CD14-positive monocyte (primary cell): Measurements from ENCODE around the gene ZNF555. TPM values are rescaled to one million over a fixed set of nuclear protein-coding genes. Genes with fewer than 3 reads are reported as not detected.

Experiments
- DNase-seq, 3 donors: peaks; one replicate each; pipeline ENCODE4 v3.0.0-alpha.2; 2011 to 2022
- H2AFZ ChIP-seq: 2 replicates; pipeline ENCODE4 v1.6.0; 2012; ENCODE audit warnings: mild to moderate bottlenecking, low read depth, low read length, inconsistent platforms; ENCODE audit not compliant: insufficient read depth, poor library complexity, severe bottlenecking
- H3K27ac ChIP-seq, 2 donors: 1 replicate in 1 of 2; 2 replicates in 1 of 2; pipeline ENCODE4 v1.5.1; 2012 to 2013; ENCODE audit warnings: low read length in 2 of 2, control low read depth in 1 of 2, inconsistent platforms in 1 of 2, low read depth in 1 of 2, mild to moderate bottlenecking in 1 of 2
- H3K27me3 ChIP-seq, 2 donors: one replicate each; pipeline versions ENCODE4 v1.6.0 to v1.6.1; 2011 to 2013; ENCODE audit warnings: low read length in 2 of 2; ENCODE audit not compliant: control insufficient read depth in 2 of 2, insufficient read depth in 2 of 2
- H3K36me3 ChIP-seq, 2 donors: replicated peaks in 1 of 2; 1 replicate in 1 of 2; 2 replicates in 1 of 2; pipeline versions ENCODE4 v1.5.1 to v1.6.1; 2012 to 2013; ENCODE audit warnings: low read length in 2 of 2, control low read depth in 1 of 2, inconsistent platforms in 1 of 2, mild to moderate bottlenecking in 1 of 2; ENCODE audit not compliant: insufficient read depth in 2 of 2, control insufficient read depth in 1 of 2
- H3K4me1 ChIP-seq, 2 donors: 1 replicate in 1 of 2; 2 replicates in 1 of 2; pipeline versions ENCODE4 v1.5.1 to v1.6.1; 2012 to 2013; ENCODE audit warnings: low read length in 2 of 2, control low read depth in 1 of 2, inconsistent platforms in 1 of 2, mild to moderate bottlenecking in 1 of 2, moderate library complexity in 1 of 2; ENCODE audit not compliant: insufficient read depth in 2 of 2, control insufficient read depth in 1 of 2
- H3K4me2 ChIP-seq: replicated peaks from 2 replicates; pipeline ENCODE3; 2012; ENCODE audit warnings: low read length, moderate library complexity, mild to moderate bottlenecking; ENCODE audit not compliant: poor library complexity, severe bottlenecking; ENCODE audit errors: extremely low read depth
- H3K4me3 ChIP-seq, 3 experiments: fragments of 200-600 bp in 1 of 3; sonication (generic) in 1 of 3; replicated peaks in 1 of 3; 1 replicate in 2 of 3; 2 replicates in 1 of 3; pipeline ENCODE4 v1.5.1; 2011 to 2013; ENCODE audit warnings: low read length in 3 of 3, mild to moderate bottlenecking in 3 of 3, control low read depth in 2 of 3, low read depth in 2 of 3, inconsistent platforms in 1 of 3, moderate library complexity in 1 of 3
- H3K79me2 ChIP-seq: 2 replicates; pipeline ENCODE4 v1.6.0; 2012; ENCODE audit warnings: mild to moderate bottlenecking, control low read depth, inconsistent platforms, low read length, moderate library complexity; ENCODE audit not compliant: insufficient read depth
- H3K9ac ChIP-seq: 2 replicates; pipeline ENCODE4 v1.6.0; 2017; ENCODE audit warnings: low read length, mild to moderate bottlenecking; ENCODE audit not compliant: insufficient read depth, poor library complexity, severe bottlenecking
- H3K9me3 ChIP-seq, 2 donors: replicated peaks in 1 of 2; 1 replicate in 1 of 2; 2 replicates in 1 of 2; pipeline versions ENCODE4 v1.5.1 to v1.6.1; 2012 to 2013; ENCODE audit warnings: low read length in 2 of 2, control low read depth in 1 of 2; ENCODE audit not compliant: control insufficient read depth in 1 of 2, insufficient read depth in 1 of 2
- H4K20me1 ChIP-seq: 2 replicates; pipeline ENCODE4 v1.6.0; 2012; ENCODE audit warnings: mild to moderate bottlenecking, low read length, control low read depth, moderate library complexity; ENCODE audit not compliant: insufficient read depth
- H3K27ac Mint-ChIP-seq, 7 donors: one replicate each; pipeline ENCODE4 v1.8.0; 2020; ENCODE audit warnings: mild to moderate bottlenecking in 7 of 7, mixed read lengths in 7 of 7, moderate library complexity in 6 of 7, inconsistent platforms in 2 of 7
- H3K27me3 Mint-ChIP-seq, 3 donors: one replicate each; pipeline ENCODE4 v1.8.0; 2021 to 2022; ENCODE audit warnings: low read depth in 3 of 3, mild to moderate bottlenecking in 3 of 3, mixed read lengths in 3 of 3, moderate library complexity in 3 of 3, inconsistent platforms in 1 of 3
- H3K36me3 Mint-ChIP-seq, 2 donors: one replicate each; pipeline ENCODE4 v1.8.0; 2020; ENCODE audit warnings: mixed read lengths in 2 of 2, inconsistent platforms in 1 of 2, mild to moderate bottlenecking in 1 of 2
- H3K4me1 Mint-ChIP-seq: one replicate; pipeline ENCODE4 v1.8.0; 2020; ENCODE audit warnings: mild to moderate bottlenecking, mixed read lengths
- H3K4me3 Mint-ChIP-seq, 2 donors: one replicate each; pipeline ENCODE4 v1.8.0; 2020; ENCODE audit warnings: mild to moderate bottlenecking in 2 of 2, mixed read lengths in 2 of 2, moderate library complexity in 1 of 2
- H3K9me3 Mint-ChIP-seq, 7 donors: one replicate each; pipeline ENCODE4 v1.8.0; 2020 to 2022; ENCODE audit warnings: mixed read lengths in 7 of 7, mild to moderate bottlenecking in 6 of 7, moderate library complexity in 6 of 7, inconsistent platforms in 2 of 7
- CTCF ChIP-seq: fragments of 200-600 bp; IDR thresholded peaks from one replicate; pipeline ENCODE4 v1.8.0; 2022; ENCODE audit warnings: antibody characterized with exemption, mild to moderate bottlenecking
- WGBS: methylation state at CpG from one replicate; pipeline ENCODE4 v1.1.5; 2013; ENCODE audit warnings: missing lambda C conversion rate; ENCODE audit not compliant: insufficient coverage; 5-methylcytosine and 5-hydroxymethylcytosine counted together
- intact Hi-C, 2 donors: fragments of 100-400 bp; cut with micrococcal nuclease; formaldehyde crosslinking; loops; one replicate each; pipeline versions ENCODE4 v1.15.0 to v1.15.1; 2023
- polyA plus RNA-seq, 3 donors: library from polyadenylated mRNA; depleted of rRNA in 1 of 3; unstranded in 2 of 3; stranded (reverse) in 1 of 3; fragments of 300-500 nt in 2 of 3; fragments of >200 nt in 1 of 3; fragmentation: Illumina TruSeq in 2 of 3; gene quantifications; 1 replicate in 2 of 3; 2 replicates in 1 of 3; pipeline ENCODE4 v1.2.3, GENCODE V29; 2012 to 2021

The ZNF555 gene
- polyA plus RNA-seq, 3 donors = 2.2 to 2.9 (median 2.6) TPM

- intact Hi-C loops = no loop called here
- H3K9me3 Mint-ChIP-seq = peaks cover 73 to 98% (median 93%) of the 10 kb centered on the region in 7 donors
- peaks cover 0 to 4% (median 0%) of the 10 kb centered on the region in 3 donors for H3K27me3 Mint-ChIP-seq
- peaks cover 7% of the 10 kb centered on the region in 2 donors for H3K4me1 ChIP-seq
- peaks cover 8% of the 10 kb centered on the region for H3K4me1 Mint-ChIP-seq
- H3K36me3 ChIP-seq = peaks cover 34 to 49% of the 10 kb centered on the region in 2 donors
- peaks cover 73 to 99% of the 10 kb centered on the region in 2 donors for H3K9me3 ChIP-seq
- no peak overlapping the region for H3K4me2 ChIP-seq
- no peak overlapping the region for H3K4me3 Mint-ChIP-seq
- H3K36me3 Mint-ChIP-seq = peaks cover 36 to 51% of the 10 kb centered on the region in 2 donors
- no CpG with 5 or more reads among the region's 3 CpGs for WGBS
- DNase-seq = no peak
- H3K79me2 ChIP-seq = no peaks in the 10 kb centered on the region
- H2AFZ ChIP-seq = no peak overlapping the region
- no peak overlapping the region for H3K4me3 ChIP-seq
- TF ChIP-seq CTCF = no peak
- H3K9ac ChIP-seq = no peak overlapping the region
- no peak overlapping the region for H3K27ac ChIP-seq
- no peaks in the 10 kb centered on the region for H3K27me3 ChIP-seq
- no peaks in the 10 kb centered on the region for H4K20me1 ChIP-seq
- no peak overlapping the region for H3K27ac Mint-ChIP-seq
Measured at GRCh38 chr19:2854849-2855248, 13.6 kb downstream of the ZNF555 start.

GRCh38 chr19:2856457-2857050 is 15.3 kb downstream of the ZNF555 start:
- H3K9me3 Mint-ChIP-seq = peaks cover 61 to 90% (median 80%) of the 10 kb centered on the region in 7 donors
- peaks cover 0 to 4% (median 0%) of the 10 kb centered on the region in 3 donors for H3K27me3 Mint-ChIP-seq
- intact Hi-C loops = no loop called here
- no peak overlapping the region for H3K27ac Mint-ChIP-seq
- TF ChIP-seq CTCF = no peak
- 100% methylated on average over 1 of the region's 5 CpGs for WGBS
- H3K4me1 ChIP-seq = no peaks in the 10 kb centered on the region
- no peak overlapping the region for H3K4me2 ChIP-seq
- H3K79me2 ChIP-seq = no peaks in the 10 kb centered on the region
- no peak overlapping the region for H2AFZ ChIP-seq
- no peak overlapping the region for H3K9ac ChIP-seq
- H3K4me1 Mint-ChIP-seq = no peaks in the 10 kb centered on the region
- no peak for DNase-seq
- no peaks in the 10 kb centered on the region for H3K27me3 ChIP-seq
- no peak overlapping the region for H3K4me3 ChIP-seq
- H3K9me3 ChIP-seq = peaks cover 61 to 83% of the 10 kb centered on the region in 2 donors
- no peak overlapping the region for H3K4me3 Mint-ChIP-seq
- H3K36me3 Mint-ChIP-seq = peaks cover 22 to 34% of the 10 kb centered on the region in 2 donors
- no peaks in the 10 kb centered on the region for H4K20me1 ChIP-seq
- no peak overlapping the region for H3K27ac ChIP-seq
- peaks cover 22 to 34% of the 10 kb centered on the region in 2 donors for H3K36me3 ChIP-seq
